GM12878 (cell line): ENCODE data around the gene STAT4. TPM values are rescaled to one million over a fixed set of nuclear protein-coding genes. Genes with fewer than 3 reads are reported as not detected.

Experiments
- ATAC-seq: fragments of 200-7000 bp; cut with Tn5 transposase; 3 replicates; pipeline ENCODE4 v1.9.1; 2020; ENCODE audit warnings: mild to moderate bottlenecking, moderate library complexity
- BruUV-seq: library from RNA; stranded (reverse); fragments of 400-500 nt; replicated peaks from 2 replicates; lab custom pipeline; 2021; lab: Mats Ljungman, UMichigan
- CTCF ChIA-PET: fragments of 300-600 bp; sonication (Branson Sonifier 250); formaldehyde crosslinking; extraction: SDS; loops from one replicate; lab custom pipeline; 2021; ENCODE audit warnings: inconsistent platforms; lab: Yijun Ruan, JAX
- POLR2A ChIA-PET: fragments of 350-600 bp; formaldehyde crosslinking; extraction: SDS; loops from one replicate; lab custom pipeline; 2021; ENCODE audit warnings: inconsistent platforms; lab: Charles Lee
- RAD21 ChIA-PET: fragments of 300-600 bp; sonication (Branson Sonifier 250); formaldehyde crosslinking; loops from one replicate; lab custom pipeline; 2023; ENCODE audit warnings: antibody characterized with exemption; ENCODE audit not compliant: unreplicated experiment; lab: Charles Lee
- SMC1A ChIA-PET: fragments of 300-600 bp; sonication (Branson Sonifier 250); formaldehyde crosslinking; loops from one replicate; lab custom pipeline; 2023; ENCODE audit not compliant: unreplicated experiment, uncharacterized antibody; lab: Charles Lee
- DNase-seq: peaks from one replicate; pipeline ENCODE4 v3.0.0-alpha.2; 2011; ENCODE audit warnings: low read depth, low spot score
- FAIRE-seq: peaks from 3 replicates; lab custom pipeline; 2011; peaks lifted over from hg19 to GRCh38; lab: Jason Lieb, UNC
- H2AFZ ChIP-seq: 2 replicates; pipeline ENCODE4 v1.6.0; 2011; ENCODE audit warnings: low read depth, low read length, control low read depth; ENCODE audit not compliant: control insufficient read depth
- H3K27ac ChIP-seq: 2 replicates; pipeline ENCODE4 v1.5.1; 2011; ENCODE audit warnings: control low read depth; ENCODE audit not compliant: control insufficient read depth, insufficient read depth
- H3K27me3 ChIP-seq, 2 experiments: replicated peaks in 1 of 2; 2 replicates each; pipeline versions ENCODE4 v1.6.0 to v1.6.1; 2011; ENCODE audit warnings: low read length in 1 of 2; ENCODE audit not compliant: control insufficient read depth in 2 of 2, insufficient read depth in 2 of 2
- H3K36me3 ChIP-seq, 2 experiments: 2 replicates each; pipeline ENCODE4 v1.5.1; 2011; ENCODE audit warnings: low read length in 1 of 2; ENCODE audit not compliant: control insufficient read depth in 2 of 2, insufficient read depth in 2 of 2
- H3K4me1 ChIP-seq: 2 replicates; pipeline ENCODE4 v1.6.1; 2011; ENCODE audit warnings: mild to moderate bottlenecking, low read length, moderate library complexity, mixed read lengths; ENCODE audit not compliant: control insufficient read depth, insufficient read depth
- H3K4me2 ChIP-seq: 2 replicates; pipeline ENCODE4 v1.6.0; 2011; ENCODE audit warnings: control low read depth; ENCODE audit not compliant: control insufficient read depth, insufficient read depth
- H3K4me3 ChIP-seq: fragments of 200-600 bp; sonication (generic); 2 replicates; pipeline ENCODE4 v1.5.1; 2016
- H3K79me2 ChIP-seq: 2 replicates; pipeline ENCODE4 v1.6.0; 2011; ENCODE audit warnings: low read length; ENCODE audit not compliant: control insufficient read depth, insufficient read depth
- H3K9ac ChIP-seq: 2 replicates; pipeline ENCODE4 v1.8.0; 2011; ENCODE audit warnings: low read length, control low read depth, mixed read lengths; ENCODE audit not compliant: control insufficient read depth, insufficient read depth
- H3K9me3 ChIP-seq: replicated peaks from 3 replicates; pipeline ENCODE4 v1.5.1; 2011; ENCODE audit warnings: mild to moderate bottlenecking, low read length; ENCODE audit not compliant: control insufficient read depth, insufficient read depth
- H4K20me1 ChIP-seq: 2 replicates; pipeline ENCODE4 v1.6.0; 2011; ENCODE audit not compliant: control insufficient read depth, insufficient read depth
- CHD4 ChIP-seq: fragments of 200-600 bp; sonication (generic); IDR thresholded peaks from 2 replicates; pipeline ENCODE4 v1.6.1; 2016; ENCODE audit warnings: mild to moderate bottlenecking
- HDAC2 ChIP-seq: fragments of 200-600 bp; sonication (generic); IDR thresholded peaks from 2 replicates; pipeline ENCODE4 v1.6.1; 2017
- HDGF ChIP-seq: fragments of 450-650 bp; IDR thresholded peaks from 2 replicates; pipeline ENCODE4 v1.6.1; 2016; ENCODE audit warnings: antibody characterized with exemption
- IRF3 ChIP-seq: fragments of 450-650 bp; IDR thresholded peaks from 2 replicates; pipeline ENCODE4 v1.6.1; 2014; ENCODE audit warnings: mild to moderate bottlenecking
- MEF2A ChIP-seq: IDR thresholded peaks from 2 replicates; pipeline ENCODE4 v1.6.1; 2011; ENCODE audit warnings: low read depth, mild to moderate bottlenecking, low read length, moderate library complexity; ENCODE audit not compliant: insufficient read depth
- MEF2B ChIP-seq: fragments of 450-650 bp; IDR thresholded peaks from 2 replicates; pipeline ENCODE4 v1.6.1; 2018; ENCODE audit warnings: mild to moderate bottlenecking, moderate library complexity; ENCODE audit not compliant: partially characterized antibody, poor library complexity, severe bottlenecking
- MYB ChIP-seq: fragments of 150-350 bp; IDR thresholded peaks from 2 replicates; pipeline ENCODE4 v1.6.1; 2014; ENCODE audit warnings: mild to moderate bottlenecking, low read depth, low read length, borderline replicate concordance
- NFIC ChIP-seq: IDR thresholded peaks from 2 replicates; pipeline ENCODE4 v1.6.1; 2012; ENCODE audit warnings: low read depth, mild to moderate bottlenecking, inconsistent platforms, low read length, moderate library complexity
- NFYA ChIP-seq: IDR thresholded peaks from 2 replicates; pipeline ENCODE4 v1.6.1; 2011; ENCODE audit warnings: low read depth, mild to moderate bottlenecking, low read length, improper control_type of control experiment, borderline replicate concordance
- NRF1 ChIP-seq: conservative IDR thresholded peaks from 2 replicates; pipeline ENCODE4 v1.6.1; 2011; ENCODE audit warnings: mild to moderate bottlenecking, low read depth, low read length, improper control_type of control experiment
- RAD21 ChIP-seq: IDR thresholded peaks from 2 replicates; pipeline ENCODE4 v1.6.1; 2011; ENCODE audit warnings: mild to moderate bottlenecking, low read depth, low read length, moderate library complexity; ENCODE audit not compliant: insufficient read depth
- SKIL ChIP-seq: fragments of 450-650 bp; IDR thresholded peaks from 2 replicates; pipeline ENCODE4 v1.6.1; 2017; ENCODE audit warnings: mild to moderate bottlenecking, low read depth, inconsistent platforms; ENCODE audit not compliant: poor library complexity, severe bottlenecking
- TCF3 ChIP-seq: IDR thresholded peaks from 2 replicates; pipeline ENCODE4 v1.6.1; 2012; ENCODE audit warnings: low read depth, mild to moderate bottlenecking, low read length, borderline replicate concordance; ENCODE audit not compliant: insufficient read depth
- ZNF274 ChIP-seq: IDR thresholded peaks from one replicate; pipeline ENCODE4 v1.8.0; 2011; ENCODE audit not compliant: insufficient read length, insufficient read depth
- WGBS: methylation state at CpG from one replicate; pipeline ENCODE4 v1.1.6; 2016; ENCODE audit warnings: low lambda C conversion rate; ENCODE audit not compliant: insufficient replicate concordance, insufficient coverage; ENCODE audit errors: missing lambda C conversion rate; 5-methylcytosine and 5-hydroxymethylcytosine counted together
- in situ Hi-C: fragments of 300-500 bp; cut with MboI; formaldehyde crosslinking; loops from 9 replicates; pipeline ENCODE4 v1.14.3; 2018; ENCODE audit warnings: mixed read lengths
- intact Hi-C: fragments of 100-400 bp; cut with micrococcal nuclease; formaldehyde crosslinking; loops from one replicate; pipeline ENCODE4 v1.14.2; 2022; ENCODE audit not compliant: unreplicated experiment
- polyA plus RNA-seq, 11 experiments: library from polyadenylated mRNA; depleted of rRNA in 4 of 11; unstranded in 6 of 11; stranded (reverse) in 5 of 11; fragments of >200 nt; fragmentation: Nextera tagmentation in 4 of 11; fragmentation: Illumina TruSeq in 1 of 11; extraction: Ambion mirVana in 4 of 11; extraction: Trizol in 1 of 11; gene quantifications; 1 replicate in 1 of 11; 2 replicates in 10 of 11; pipeline versions ENCODE4 v1.2.1 to v1.2.3, GENCODE V29; 2011 to 2016; ENCODE audit warnings: inconsistent platforms in 2 of 11, missing spikeins in 2 of 11, low read depth in 1 of 11
- total RNA-seq, 4 experiments: library from RNA; depleted of rRNA in 3 of 4; stranded (reverse); fragments of >200 nt in 3 of 4; fragmentation: Illumina TruSeq in 1 of 4; extraction: Trizol in 1 of 4; gene quantifications; 2 replicates each; pipeline versions ENCODE4 v1.2.1 to v1.2.3, GENCODE V29; 2013 to 2021
- TF ChIP-seq, protein P1 (sequence below): fragments of 450-650 bp; formaldehyde crosslinking; IDR thresholded peaks from 2 replicates; pipeline ENCODE4 v1.4.0; 2020; ENCODE audit warnings: mild to moderate bottlenecking, moderate library complexity
- TF ChIP-seq, protein P2 (sequence below): fragments of 450-650 bp; IDR thresholded peaks from 2 replicates; pipeline ENCODE4 v1.6.1; 2017; ENCODE audit warnings: mild to moderate bottlenecking

Gene STAT4
- total and polyA plus RNA-seq, 10 of the 15 experiments (the other 5 are each of a cell fraction or from before 2014, with no cell fraction given) = 3.1 to 9.3 (median 7.1) TPM

GRCh38 chr2:191105082-191105481, 45.7 kb downstream of the STAT4 start:
- no peak overlapping the region for H3K27ac ChIP-seq
- H4K20me1 ChIP-seq = no peaks in the 10 kb centered on the region
- ATAC-seq (no peak), FAIRE-seq (no peak), DNase-seq (no peak)
- peaks cover 8% of the 10 kb centered on the region for H3K4me1 ChIP-seq
- in situ Hi-C loops = no loop called here
- no peak overlapping the region for H3K9ac ChIP-seq
- H3K79me2 ChIP-seq = no peaks in the 10 kb centered on the region
- ChIA-PET SMC1A (no interaction called here), CTCF (interaction anchor here (1.4 to 2.5 kb wide), 2 partner anchors 10 to 50 kb away, joined by 3 to 7 read pairs; no protein-coding TSS in a partner anchor), POLR2A (no interaction called here), RAD21 (interaction anchor here (1.2 kb wide), 1 partner anchor 51 kb away, joined by 3 read pairs; no protein-coding TSS in a partner anchor)
- H3K27me3 ChIP-seq = no peaks in the 10 kb centered on the region; a peak in 1 of 4 replicates
- H3K4me2 ChIP-seq = no peak overlapping the region
- no peak overlapping the region for H3K4me3 ChIP-seq
- no peaks in the 10 kb centered on the region for H3K9me3 ChIP-seq
- no peak for TF ChIP-seq SKIL
- TF ChIP-seq, protein P1, sequence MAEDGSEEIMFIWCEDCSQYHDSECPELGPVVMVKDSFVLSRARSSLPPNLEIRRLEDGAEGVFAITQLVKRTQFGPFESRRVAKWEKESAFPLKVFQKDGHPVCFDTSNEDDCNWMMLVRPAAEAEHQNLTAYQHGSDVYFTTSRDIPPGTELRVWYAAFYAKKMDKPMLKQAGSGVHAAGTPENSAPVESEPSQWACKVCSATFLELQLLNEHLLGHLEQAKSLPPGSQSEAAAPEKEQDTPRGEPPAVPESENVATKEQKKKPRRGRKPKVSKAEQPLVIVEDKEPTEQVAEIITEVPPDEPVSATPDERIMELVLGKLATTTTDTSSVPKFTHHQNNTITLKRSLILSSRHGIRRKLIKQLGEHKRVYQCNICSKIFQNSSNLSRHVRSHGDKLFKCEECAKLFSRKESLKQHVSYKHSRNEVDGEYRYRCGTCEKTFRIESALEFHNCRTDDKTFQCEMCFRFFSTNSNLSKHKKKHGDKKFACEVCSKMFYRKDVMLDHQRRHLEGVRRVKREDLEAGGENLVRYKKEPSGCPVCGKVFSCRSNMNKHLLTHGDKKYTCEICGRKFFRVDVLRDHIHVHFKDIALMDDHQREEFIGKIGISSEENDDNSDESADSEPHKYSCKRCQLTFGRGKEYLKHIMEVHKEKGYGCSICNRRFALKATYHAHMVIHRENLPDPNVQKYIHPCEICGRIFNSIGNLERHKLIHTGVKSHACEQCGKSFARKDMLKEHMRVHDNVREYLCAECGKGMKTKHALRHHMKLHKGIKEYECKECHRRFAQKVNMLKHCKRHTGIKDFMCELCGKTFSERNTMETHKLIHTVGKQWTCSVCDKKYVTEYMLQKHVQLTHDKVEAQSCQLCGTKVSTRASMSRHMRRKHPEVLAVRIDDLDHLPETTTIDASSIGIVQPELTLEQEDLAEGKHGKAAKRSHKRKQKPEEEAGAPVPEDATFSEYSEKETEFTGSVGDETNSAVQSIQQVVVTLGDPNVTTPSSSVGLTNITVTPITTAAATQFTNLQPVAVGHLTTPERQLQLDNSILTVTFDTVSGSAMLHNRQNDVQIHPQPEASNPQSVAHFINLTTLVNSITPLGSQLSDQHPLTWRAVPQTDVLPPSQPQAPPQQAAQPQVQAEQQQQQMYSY (CRISPR knock-in tag) = no peak
- TF ChIP-seq NFYA = no peak
- no peak for TF ChIP-seq NRF1
- TF ChIP-seq, protein P2, sequence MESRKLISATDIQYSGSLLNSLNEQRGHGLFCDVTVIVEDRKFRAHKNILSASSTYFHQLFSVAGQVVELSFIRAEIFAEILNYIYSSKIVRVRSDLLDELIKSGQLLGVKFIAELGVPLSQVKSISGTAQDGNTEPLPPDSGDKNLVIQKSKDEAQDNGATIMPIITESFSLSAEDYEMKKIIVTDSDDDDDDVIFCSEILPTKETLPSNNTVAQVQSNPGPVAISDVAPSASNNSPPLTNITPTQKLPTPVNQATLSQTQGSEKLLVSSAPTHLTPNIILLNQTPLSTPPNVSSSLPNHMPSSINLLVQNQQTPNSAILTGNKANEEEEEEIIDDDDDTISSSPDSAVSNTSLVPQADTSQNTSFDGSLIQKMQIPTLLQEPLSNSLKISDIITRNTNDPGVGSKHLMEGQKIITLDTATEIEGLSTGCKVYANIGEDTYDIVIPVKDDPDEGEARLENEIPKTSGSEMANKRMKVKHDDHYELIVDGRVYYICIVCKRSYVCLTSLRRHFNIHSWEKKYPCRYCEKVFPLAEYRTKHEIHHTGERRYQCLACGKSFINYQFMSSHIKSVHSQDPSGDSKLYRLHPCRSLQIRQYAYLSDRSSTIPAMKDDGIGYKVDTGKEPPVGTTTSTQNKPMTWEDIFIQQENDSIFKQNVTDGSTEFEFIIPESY = no peak
- no peak for TF ChIP-seq NFIC
- no peak for TF ChIP-seq RAD21
- TF ChIP-seq MEF2B = no peak
- no peak for TF ChIP-seq MEF2A
- no peak for TF ChIP-seq MYB
- no peak for TF ChIP-seq CHD4
- TF ChIP-seq HDGF = no peak
- TF ChIP-seq HDAC2 = no peak
- no peak for TF ChIP-seq TCF3
- no peak for TF ChIP-seq ZNF274
- no peak for TF ChIP-seq IRF3
- no peak overlapping the region for H2AFZ ChIP-seq
- WGBS = 0% methylated on average over 3 of the region's 3 CpGs
- no peaks in the 10 kb centered on the region for H3K36me3 ChIP-seq
- no TSS peak for BruUV-seq
- intact Hi-C loops = no loop called here
